Cardiac muscle cell (in vitro differentiated cells and primary cell): ENCODE results near the gene ZSWIM7. TPM values are rescaled to one million over a fixed set of nuclear protein-coding genes. Genes with fewer than 3 reads are reported as not detected.

ENCODE experiments used
- DNase-seq, 2 donors: peaks; one replicate each; pipeline versions ENCODE4 v3.0.0 to v3.0.0-alpha.2; 2010 to 2017; ENCODE audit warnings: low read depth in 1 of 2, low spot score in 1 of 2
- H3K27ac ChIP-seq: fragments of 200-600 bp; sonication (generic); 2 replicates; pipeline ENCODE4 v1.5.1; 2016
- H3K27me3 ChIP-seq: fragments of 200-600 bp; sonication (generic); 2 replicates; pipeline ENCODE4 v1.6.0; 2016; ENCODE audit warnings: control low read depth
- H3K36me3 ChIP-seq: fragments of 200-600 bp; sonication (generic); 2 replicates; pipeline ENCODE4 v1.5.1; 2016; ENCODE audit warnings: control low read depth
- H3K4me1 ChIP-seq: fragments of 200-600 bp; sonication (generic); 2 replicates; pipeline ENCODE4 v1.8.1; 2017; ENCODE audit warnings: low read depth, mild to moderate bottlenecking, mixed run types
- H3K4me3 ChIP-seq: fragments of 200-600 bp; sonication (generic); 2 replicates; pipeline ENCODE4 v1.5.1; 2016; ENCODE audit warnings: mild to moderate bottlenecking
- H3K9me3 ChIP-seq: fragments of 200-600 bp; sonication (generic); 2 replicates; pipeline ENCODE4 v1.5.1; 2017; ENCODE audit warnings: low read depth, mild to moderate bottlenecking, control low read depth
- CTCF ChIP-seq: IDR thresholded peaks from 2 replicates; pipeline ENCODE4 v1.5.1; 2012; ENCODE audit warnings: low read depth, mild to moderate bottlenecking, low read length
- polyA plus RNA-seq: library from polyadenylated mRNA; unstranded; fragments of >200 nt; fragmentation: Nextera tagmentation; extraction: Ambion mirVana; gene quantifications from 2 replicates; pipeline ENCODE4 v1.2.1, GENCODE V29; 2016
- total RNA-seq: library from RNA; depleted of rRNA; stranded (reverse); fragments of >200 nt; gene quantifications from 2 replicates; pipeline ENCODE4 v1.2.3, GENCODE V29; 2016

The ZSWIM7 gene, protein sequence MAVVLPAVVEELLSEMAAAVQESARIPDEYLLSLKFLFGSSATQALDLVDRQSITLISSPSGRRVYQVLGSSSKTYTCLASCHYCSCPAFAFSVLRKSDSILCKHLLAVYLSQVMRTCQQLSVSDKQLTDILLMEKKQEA
- total RNA-seq, result 28.1 and 47.8 TPM in 2 replicates
- 81.6 and 84.7 TPM in 2 replicates for polyA plus RNA-seq

- H3K4me3 ChIP-seq, result peak within 1 kb of the TSS; percentile 52
These were observed at the start of gene ZSWIM7, which contains the start of gene TTC19 for GRCh38 chr17:15999141-15999973. Gene ZSWIM7, minus strand, starts transcription at chr17:15999704. Its CDS starts 110 bp downstream, at chr17:15999594. Gene TTC19, plus strand, starts transcription at chr17:15999824. Its CDS starts 25 bp downstream, at chr17:15999849.

DNA sequence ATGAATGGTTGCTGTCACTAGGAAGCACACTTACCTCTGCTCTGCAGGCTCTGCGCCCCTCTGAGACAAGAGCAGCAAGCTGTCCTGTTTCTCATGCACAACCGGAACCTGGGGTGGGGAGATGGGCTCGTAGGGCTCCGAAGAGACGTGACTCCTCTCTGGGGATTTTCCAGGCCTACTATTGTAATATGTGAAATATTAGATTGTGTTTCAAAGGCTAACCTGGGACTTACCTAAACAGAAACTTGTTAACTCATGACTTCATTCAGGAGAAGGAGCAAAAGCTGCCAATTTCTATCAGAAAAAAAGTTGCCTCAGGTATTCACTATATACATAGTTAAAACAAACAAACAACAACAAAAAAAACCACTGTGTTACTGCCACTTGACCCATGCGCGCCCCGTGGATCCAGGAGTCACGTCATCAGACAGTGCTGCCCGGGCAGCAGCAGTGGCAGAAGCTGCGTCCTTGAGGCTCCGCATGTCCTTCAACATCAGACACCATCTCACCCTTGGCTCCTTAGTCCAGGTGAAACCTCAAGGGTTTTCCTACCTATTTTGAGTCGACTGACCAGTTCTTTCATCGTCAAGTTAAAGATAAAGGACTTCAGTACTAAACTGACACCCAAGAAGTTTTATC lies 49.4 kb upstream of the ZSWIM7 start:
- Histone ChIP-seq H3K36me3 (peaks cover 31% of the 10 kb centered on the region), H3K27ac (no peak overlapping the region), H3K4me1 (no peaks in the 10 kb centered on the region), H3K9me3 (no peaks in the 10 kb centered on the region), H3K27me3 (no peaks in the 10 kb centered on the region), H3K4me3 (no peak overlapping the region)
- no peak for TF ChIP-seq CTCF
- DNase-seq, result no peak

More at GRCh38 chr17:15999141-15999973, at the start of gene ZSWIM7, which contains the start of gene TTC19:
- Histone ChIP-seq H3K4me1 (peaks cover 8% of the 10 kb centered on the region), H3K27me3 (no peaks in the 10 kb centered on the region), H3K27ac (peak within 1 kb of the TSS; percentile 79), H3K9me3 (no peaks in the 10 kb centered on the region), H3K36me3 (peaks cover 25% of the 10 kb centered on the region)
- TF ChIP-seq CTCF, result no peak
- peak; percentile 93 to 97 for DNase-seq

DNA sequence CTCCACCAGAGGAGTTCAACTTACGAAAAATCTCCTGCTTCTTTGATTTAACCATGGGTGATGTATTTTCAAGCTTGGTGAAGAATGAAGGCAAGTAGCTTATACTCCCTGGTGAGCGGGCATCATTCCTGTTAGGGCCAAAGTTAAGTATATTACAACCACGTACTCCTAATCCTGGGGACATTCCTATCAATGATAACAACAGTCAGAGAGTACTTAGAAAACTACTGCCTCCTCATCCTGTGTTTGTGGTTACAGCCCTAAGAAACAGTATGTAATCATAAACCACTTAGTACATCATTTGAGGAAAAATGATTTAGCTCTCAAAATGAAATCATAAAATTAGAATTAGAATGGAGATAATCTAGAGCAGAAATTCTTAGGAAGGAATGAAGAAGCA lies 47.5 kb upstream of the ZSWIM7 start:
- Histone ChIP-seq H3K9me3 (no peaks in the 10 kb centered on the region), H3K4me3 (no peak overlapping the region), H3K36me3 (peaks cover 45% of the 10 kb centered on the region), H3K27ac (no peak overlapping the region), H3K4me1 (no peaks in the 10 kb centered on the region), H3K27me3 (no peaks in the 10 kb centered on the region)
- peak in 1 of 2 donors; percentile 41 for DNase-seq
- TF ChIP-seq CTCF, result no peak

- no peak overlapping the region for H3K27ac ChIP-seq
- H3K4me1 ChIP-seq, result no peaks in the 10 kb centered on the region
- peaks cover 47% of the 10 kb centered on the region for H3K36me3 ChIP-seq
- no peaks in the 10 kb centered on the region for H3K9me3 ChIP-seq
- no peak for DNase-seq
- no peaks in the 10 kb centered on the region for H3K27me3 ChIP-seq
- H3K4me3 ChIP-seq, result no peak overlapping the region
- TF ChIP-seq CTCF, result no peak
These were observed 45.0 kb upstream of the ZSWIM7 start for GRCh38 chr17:16044487-16044886.

- TF ChIP-seq CTCF, result no peak
These were observed 41.3 kb upstream of the ZSWIM7 start for GRCh38 chr17:16040710-16041251.

More at GRCh38 chr17:16040710-16041251, 41.3 kb upstream of the ZSWIM7 start:
- peak in 1 of 2 donors; percentile 81 for DNase-seq
- no peak overlapping the region for H3K27ac ChIP-seq
- no peaks in the 10 kb centered on the region for H3K4me1 ChIP-seq
- peaks cover 53% of the 10 kb centered on the region for H3K36me3 ChIP-seq
- no peaks in the 10 kb centered on the region for H3K9me3 ChIP-seq
- H3K4me3 ChIP-seq, result no peak overlapping the region
- H3K27me3 ChIP-seq, result no peaks in the 10 kb centered on the region
